NOMO-1 treated with dmso at 0.1 percent for 144 hours (cell line): ENCODE data around the gene CCDC92.

Experiments
- DNase-seq: peaks from one replicate; lab custom pipeline; 2025; ENCODE audit not compliant: unreplicated experiment; lab: John Stamatoyannopoulos, UW

Gene CCDC92

DNA sequence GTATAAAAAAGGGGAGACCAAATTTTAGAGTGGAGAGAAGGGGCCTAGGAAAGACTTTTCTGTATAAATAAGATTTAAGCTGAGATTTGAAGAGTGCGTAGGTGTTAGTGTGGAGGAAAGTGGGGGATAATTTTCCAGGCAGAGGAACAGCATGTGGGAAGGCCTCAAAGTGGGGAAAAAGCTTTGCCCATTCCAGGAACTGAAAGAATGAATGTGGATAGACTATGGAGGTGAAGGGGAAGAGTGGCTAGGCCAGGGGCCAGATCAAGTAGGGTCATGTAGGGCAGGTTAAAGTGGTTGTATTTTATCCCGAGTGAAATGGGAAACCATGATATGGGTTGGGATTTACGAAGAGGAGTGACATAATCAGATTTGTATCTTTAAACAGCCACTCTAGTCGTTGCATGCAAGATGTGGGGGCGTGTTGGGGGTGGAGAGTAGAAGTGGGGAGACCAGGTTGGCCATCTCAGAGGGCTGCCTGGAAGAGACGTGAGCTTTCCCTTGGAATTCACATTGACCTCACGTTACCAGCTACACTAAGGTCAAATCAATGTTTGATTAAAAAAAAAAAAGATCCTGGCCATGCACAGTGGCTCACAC lies 3.7 kb upstream of the CCDC92 start:
- DNase-seq, result no peak

DNA sequence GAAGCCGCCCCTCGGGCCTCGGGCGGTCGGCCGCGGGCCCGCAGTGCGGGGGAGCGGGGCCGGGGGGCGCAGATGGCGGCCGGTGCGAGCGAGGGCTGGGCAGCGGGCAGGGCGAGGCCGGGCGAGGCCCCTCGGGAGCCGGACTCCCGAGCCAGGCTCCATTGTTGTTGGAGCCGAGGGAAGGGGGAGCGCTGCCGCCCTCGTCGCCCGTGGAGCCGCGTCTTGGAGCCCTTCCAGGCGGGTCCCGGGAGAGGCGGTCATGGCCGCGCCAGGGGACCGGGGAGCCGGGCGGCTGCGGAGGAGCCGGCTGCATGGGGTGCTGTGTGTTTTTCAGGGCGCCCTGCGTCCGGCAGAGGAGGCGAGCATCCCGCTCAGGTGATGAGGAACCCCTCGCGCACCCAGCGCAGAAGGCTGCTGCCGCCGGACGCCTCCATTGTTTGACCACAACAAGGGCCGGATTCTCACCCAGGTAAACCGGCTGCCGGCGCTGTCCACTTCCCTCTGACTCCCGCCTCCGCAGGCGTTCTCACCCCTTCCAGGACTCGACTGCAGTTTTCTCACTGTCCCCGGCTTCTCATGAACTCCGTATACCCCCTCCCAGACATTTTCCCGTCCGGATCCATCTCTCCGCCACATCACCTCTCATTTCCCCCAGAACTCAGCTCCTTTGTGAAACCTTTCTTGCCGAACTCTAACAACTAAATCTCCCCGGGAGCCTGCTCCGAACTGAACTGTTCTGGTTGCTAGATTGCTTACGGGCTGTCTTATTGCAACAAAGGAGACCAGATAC lies 1.1 kb upstream of the CCDC92 start:
- no peak for DNase-seq

DNA sequence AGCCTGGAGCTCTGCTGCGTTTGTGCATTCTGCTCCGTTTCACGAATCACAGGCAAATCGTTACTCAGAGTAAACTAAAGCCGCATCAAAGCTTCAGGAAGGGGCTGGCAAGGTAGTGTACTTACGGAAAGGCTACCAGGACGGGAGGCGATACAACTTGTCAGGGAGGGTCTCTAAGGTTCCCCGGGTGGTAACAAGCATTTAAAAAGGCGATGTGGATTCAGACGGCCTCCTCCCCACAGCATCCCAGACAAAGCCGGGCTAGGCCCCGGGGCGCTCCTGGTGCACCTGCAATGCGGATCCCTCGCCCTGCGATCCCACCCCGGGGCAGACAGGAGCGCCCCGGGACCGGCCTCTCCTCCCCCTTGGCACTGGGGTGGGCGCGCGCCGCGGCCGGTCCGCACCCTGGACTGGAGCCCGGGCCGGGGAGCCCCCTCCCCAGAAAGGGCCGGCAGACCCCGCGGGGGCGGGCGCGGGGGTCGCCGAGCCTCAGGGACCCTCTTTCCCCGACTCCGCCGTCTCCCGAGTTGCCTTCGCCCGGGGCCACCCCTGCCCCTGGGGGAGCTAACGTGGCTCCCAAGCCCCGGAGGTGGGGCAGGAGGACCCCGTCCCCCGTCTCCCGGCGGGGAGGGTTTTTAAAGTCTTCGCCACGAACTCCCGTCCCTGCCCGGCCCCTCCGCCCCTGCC lies 718 bp downstream of the CCDC92 start:
- no peak for DNase-seq

DNA sequence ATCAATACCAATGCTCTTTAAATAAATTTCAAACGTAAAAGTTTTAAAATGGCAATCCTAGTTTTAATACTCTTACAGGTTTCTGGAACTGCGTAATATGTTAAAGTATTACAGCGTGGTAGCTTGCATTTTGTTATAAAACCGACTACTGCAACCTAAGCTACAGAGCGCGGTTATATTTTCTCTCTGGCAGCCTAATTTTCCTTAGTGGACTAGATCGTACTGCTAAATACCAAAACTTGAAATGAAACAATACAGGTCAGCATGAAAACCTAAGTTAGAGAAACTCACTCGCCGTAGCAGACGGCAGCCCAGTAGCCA lies 1.2 kb downstream of the CCDC92 start:
- no peak for DNase-seq

DNA sequence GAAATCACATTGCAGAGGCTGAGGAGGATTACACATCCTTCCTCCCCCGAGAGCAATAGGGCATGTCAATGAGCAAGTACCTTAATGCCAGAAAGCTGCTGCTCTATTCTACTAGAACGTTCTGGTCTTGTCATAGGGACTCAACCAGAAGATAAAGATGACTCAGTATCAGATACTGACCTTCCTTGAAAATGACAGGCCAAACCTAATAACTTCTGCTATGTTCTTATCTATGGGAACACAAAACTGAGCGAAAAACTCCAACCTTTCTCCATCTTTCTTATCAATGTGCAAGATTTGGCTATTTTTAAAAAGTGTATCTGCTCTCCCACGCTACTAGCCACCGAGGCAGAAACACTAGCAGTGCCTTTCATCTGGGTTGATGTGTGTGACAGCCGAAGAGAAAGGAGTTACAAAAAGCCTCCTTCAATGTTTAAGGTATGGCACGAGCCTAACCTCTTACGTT lies 5.5 kb downstream of the CCDC92 start:
- no peak for DNase-seq

DNA sequence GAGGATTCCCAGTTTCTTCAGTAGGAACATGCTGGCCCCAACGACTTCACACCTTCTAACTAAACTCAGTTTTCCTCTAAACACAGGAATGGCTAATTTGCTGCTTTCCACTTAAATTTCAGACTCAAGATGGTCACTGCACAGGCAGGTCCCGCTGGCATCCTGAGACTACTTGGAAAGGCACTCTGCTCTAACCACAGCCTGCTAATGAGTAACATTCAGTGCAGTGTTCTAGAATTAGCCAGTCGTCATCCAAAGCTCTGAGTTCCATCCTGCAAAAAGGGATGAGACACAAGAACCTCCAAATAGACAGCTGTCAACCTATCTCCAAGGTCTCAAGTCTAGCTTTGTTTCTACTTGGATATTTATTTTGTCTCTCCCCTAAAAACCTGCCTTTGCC lies 6.0 kb downstream of the CCDC92 start:
- no peak for DNase-seq

DNA sequence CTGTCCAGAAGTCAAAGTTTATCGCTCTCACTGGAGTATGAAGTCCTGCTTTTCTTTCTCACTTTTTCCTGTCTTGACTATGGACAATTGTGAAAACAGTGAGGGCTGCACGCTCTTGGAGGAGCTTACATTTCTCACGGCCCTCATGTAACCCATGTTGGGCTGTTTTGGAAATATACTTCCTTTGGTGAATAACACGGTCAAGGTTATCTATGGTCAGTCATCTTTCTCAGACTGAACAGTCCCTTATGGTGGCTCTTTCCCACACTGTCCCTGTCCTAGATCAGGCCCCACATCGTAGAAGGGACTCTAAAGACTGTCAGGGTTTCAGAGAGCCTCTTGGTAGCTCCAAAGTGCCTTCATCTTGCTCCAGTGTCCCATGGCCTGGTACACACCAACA lies 7.2 kb downstream of the CCDC92 start:
- DNase-seq, result no peak

DNA sequence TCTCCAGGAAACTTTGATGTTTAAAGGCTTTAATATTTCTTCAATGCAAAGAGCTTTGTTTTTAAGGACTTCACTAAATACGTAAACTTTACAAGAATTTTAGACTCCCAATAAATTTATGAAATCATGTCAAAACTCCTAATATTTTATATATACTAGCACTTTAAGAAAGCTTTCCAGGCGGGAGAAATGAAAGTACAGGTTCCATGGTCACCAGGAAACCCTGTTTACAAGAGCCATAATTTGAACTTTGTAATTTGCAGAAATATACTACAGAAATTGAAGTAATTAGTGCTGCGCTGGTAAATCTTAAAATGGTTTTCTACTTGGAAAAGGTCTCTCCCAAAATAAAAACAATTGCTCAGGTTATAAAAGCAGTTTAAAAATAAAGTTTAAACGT lies 8.8 kb downstream of the CCDC92 start:
- no peak for DNase-seq

DNA sequence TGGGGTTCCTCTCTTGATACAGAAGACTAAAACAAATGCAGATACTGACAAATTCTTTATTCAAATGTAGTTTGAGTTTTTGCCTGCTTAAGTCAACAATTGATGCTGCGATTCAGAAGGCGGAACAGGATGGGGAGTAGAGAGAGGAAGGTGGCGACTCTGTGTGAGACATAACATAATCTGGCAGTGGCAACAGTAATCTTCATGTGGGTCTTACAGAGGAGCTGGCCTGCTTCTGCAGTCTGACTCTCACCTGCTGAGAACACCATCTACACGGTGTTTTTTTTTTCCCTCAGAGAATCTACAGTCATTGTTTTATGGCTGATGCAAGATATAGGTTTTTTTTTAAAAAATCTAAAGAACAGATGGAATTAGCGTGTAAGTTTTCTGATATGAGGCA lies 10.1 kb downstream of the CCDC92 start:
- no peak for DNase-seq

DNA sequence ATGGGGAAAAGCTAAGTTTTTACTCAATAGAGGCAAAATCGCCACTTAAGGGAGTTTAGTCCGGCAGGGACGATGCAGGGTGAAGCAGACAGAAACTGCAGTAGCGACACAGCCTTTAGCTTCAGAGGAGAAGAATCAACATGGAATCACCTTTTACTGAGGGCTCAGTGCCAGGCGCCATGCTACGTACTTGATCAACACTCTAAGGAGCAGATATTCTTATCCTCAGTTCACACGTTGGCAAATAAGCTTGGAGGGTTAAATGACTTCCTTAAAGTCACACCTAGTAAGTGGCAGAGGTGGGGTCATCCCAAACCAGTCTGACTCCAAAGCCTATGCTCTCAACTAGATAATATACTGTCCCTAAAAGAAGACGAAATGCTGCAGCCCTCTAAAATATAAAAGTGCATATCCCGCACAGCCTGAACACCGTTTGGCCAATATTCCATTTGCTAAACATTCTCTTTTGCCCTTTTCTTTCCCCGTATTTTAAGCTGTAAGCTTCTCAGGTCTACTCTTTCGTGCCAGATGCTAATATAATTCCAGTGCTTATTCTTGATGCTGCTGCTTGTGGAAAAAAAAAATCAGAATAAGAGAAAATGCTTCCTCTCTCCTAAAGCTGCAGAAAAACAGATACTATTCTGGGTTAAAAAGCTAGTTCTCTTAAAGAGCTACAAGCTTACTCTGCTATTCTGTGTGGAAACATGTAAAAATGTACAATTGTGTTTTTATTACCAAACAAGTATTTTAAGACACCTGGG lies 10.9 kb downstream of the CCDC92 start:
- DNase-seq, result no peak

DNA sequence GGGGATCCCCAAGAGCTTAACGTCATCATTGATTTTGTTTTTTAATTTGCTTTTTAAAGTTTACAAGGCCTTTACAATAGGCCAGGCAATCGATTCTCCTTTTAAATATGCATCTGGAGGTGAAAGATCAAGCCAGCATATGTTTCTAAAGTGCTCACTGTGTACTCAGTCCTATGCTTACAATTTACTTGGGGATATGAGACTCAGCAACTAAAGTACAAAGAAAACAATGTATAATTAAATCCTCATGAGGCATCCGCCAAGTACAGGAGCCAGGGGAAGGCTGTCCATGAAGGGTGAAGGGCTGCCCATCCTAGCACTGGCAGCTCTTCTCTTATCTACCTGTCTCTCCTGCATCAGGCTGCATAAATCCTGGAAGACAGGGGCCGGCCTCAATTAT lies 11.8 kb downstream of the CCDC92 start:
- DNase-seq, result no peak

DNA sequence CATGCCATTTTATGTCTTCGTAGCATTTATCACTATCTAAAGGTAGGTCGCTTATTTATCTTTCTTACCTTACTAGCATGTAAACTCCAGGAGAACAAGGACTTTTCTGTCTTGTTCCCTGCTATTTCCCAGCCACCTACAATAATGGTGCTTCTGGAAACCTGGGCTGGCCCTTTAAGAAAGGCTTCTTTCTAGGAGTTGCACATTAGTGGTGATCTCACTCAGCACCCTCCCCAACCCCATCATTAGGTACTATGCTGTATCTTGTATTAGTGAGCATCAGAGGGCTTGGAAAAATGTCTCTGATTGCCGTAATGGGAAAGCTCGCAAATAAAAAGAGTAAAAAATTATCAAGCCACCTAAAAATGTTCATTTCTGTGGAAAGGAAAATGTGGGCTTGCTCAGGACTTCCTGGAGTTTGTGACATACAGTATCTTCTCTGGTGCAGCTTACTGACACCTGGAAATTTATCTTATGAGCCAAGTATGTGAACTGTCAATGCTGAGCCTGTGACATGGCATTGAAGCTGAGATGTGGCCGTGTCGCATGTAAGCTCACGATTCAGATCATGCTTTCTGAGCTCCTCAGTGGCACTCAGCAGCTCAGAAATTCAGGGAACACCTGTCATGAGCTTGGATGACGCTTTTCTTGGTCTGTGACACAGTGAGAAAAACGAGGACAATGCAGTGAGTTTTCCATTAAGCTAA lies 12.4 kb downstream of the CCDC92 start:
- DNase-seq, result no peak

DNA sequence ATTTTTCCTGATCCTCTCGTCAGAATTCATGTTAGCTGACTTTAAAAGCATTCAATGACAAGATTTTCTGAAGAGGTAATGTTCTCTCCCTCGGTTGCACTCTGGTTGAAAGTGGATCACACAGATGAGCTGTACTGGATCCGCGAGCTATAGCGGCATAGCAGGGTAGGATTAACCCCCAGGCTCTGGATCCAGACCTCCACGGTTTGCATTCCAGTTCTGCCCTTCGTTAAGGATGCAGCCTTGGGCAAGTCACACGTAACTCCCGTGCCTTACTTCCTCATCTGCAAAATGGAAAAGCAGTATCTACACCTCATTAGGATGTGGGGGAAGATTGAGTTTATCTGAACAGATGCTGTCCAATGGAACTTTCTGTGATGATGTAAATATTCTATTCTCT lies 13.8 kb downstream of the CCDC92 start:
- no peak for DNase-seq

DNA sequence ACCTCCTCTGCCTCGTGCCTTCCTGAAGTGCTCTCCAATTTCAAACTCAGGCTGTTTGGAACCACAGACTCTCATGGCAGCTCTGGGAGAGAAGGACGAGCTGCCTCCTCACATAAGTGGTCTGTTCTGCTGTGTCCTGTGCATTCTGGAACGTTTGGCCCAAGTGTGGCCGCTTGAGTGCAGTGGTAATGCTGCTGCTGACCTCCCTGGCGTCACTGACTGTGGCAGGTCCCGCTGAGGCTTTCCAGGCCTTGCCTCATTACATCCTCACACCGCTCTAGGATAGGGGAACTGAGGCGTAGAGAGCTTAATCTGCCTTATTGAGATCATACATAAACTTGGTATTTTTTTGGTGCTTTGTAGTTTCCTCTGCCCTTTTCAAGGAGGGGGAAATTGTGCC lies 14.2 kb downstream of the CCDC92 start:
- no peak for DNase-seq

DNA sequence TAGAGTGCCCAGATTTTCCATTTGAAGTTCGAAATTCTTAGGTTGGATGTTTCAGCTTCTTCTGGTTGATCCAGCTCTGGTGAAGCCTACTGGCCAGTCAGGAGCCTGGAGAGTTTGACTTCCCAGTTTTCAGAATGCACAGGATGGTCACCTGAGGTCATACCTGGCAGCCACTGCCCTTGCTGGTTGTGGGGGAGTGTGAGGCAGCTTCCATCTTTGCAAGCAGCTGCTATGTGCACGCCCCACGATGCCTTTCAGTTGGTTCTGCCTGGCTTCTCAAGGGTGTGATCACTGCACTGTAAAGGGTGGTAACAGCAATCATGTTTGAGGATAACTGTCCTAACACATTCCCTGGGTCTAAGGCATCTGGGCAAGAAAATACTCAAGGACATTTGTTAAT lies 15.4 kb downstream of the CCDC92 start:
- no peak for DNase-seq

DNA sequence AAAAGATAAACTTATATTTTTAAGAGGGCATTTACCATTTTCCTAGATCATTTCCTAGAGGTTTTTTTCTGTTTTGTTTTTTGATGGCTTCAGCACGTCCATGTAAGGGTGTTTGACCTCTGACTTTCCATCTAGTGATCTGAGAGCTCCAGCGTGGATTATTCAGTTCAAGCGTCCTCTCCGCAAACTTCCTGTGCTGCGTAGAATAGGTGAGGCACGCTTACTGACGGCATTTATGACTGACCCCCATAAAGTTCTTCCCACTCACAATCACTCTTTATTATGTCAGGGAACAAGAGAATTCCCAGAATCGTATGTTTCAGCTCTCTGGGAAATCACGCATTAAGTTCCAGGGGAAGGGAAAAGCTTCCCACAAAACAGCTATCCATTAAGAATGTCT lies 16.4 kb downstream of the CCDC92 start:
- DNase-seq, result no peak

DNA sequence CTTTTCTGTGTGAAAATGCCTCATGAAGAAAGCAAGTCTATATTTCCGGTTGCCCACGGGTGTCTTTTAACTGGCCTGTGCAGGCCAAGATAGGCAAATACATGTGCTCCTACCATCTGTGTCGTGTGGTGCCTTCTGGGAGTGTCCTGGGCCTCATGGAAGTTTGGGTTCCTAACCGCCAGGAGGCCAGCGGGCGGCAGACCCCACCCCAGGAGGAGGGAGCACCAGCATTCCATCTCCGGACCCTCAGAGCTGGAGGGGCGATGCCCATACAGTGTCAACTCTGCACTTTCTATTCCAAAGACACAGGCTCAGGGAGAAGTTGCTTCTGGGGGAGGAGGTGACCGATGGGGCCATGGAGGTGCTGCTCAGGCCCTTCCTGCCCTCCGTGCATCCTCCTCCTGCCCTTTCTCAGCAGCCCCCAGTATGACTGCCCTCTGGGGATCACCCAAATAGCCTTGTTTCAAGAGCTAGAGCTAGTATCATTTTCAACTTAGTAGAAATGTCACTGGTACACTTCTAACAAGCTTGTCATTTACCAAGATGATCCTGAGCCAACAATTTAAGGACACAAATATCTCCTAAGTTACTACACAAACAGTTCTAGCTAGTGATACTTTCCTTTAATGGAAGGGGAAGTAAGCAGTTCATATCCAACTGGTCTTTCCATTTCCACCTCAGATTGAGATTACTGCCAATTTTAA lies 17.8 kb downstream of the CCDC92 start:
- DNase-seq, result no peak

DNA sequence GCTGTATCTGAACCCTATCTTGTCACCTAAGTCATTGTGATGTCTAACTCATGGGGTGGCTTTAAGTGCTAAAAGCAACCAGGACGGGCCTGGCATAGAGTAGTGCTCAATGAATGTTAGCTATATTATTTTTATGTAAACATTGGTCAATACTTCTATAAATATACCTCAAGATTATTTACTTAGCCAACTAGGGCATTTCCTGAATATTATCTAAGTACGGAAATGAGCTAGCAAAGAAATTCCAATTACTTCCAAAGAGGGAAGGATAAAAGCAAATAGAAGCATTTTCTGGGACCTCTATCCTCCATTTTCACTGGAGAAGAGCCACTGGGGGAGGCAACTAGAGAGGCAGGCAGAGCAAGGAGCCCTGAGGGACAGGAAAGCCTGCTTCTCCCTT lies 20.6 kb downstream of the CCDC92 start:
- no peak for DNase-seq

DNA sequence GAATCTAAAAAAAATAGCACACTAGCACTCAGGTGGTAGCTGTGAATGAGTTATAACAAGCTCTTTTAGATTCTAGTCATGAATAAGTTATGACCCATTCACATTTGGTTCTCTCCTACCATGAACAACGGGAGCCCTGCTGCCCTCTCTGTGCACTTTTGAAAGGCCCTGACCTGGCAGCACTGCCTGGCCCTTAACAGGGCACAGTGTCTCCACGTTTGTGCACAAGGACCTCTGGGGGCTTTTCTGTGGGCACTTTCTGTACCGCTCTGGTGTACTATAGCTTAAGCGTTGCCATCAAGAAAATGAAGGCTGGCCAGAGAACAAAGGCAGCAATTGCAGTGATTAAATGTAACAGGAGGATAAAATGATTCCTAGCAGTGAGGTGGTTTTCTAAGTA lies 21.2 kb downstream of the CCDC92 start:
- DNase-seq, result no peak
